Mammary epithelial cell (primary cell): ENCODE results near the gene ARHGDIB.

ENCODE experiments used
- CTCF ChIP-seq, 2 donors: IDR thresholded peaks in 1 of 2; conservative IDR thresholded peaks in 1 of 2; 2 replicates each; pipeline ENCODE4 v1.5.1; 2011 to 2012; ENCODE audit warnings: inconsistent platforms in 2 of 2, low read length in 2 of 2, mild to moderate bottlenecking in 2 of 2, control low read depth in 1 of 2, low read depth in 1 of 2; ENCODE audit not compliant: insufficient read depth in 1 of 2; ENCODE audit errors: extremely low read depth in 1 of 2
- EZH2 ChIP-seq: IDR thresholded peaks from 2 replicates; pipeline ENCODE4 v1.6.1; 2012; ENCODE audit warnings: low read length, inconsistent platforms, borderline replicate concordance

DNA sequence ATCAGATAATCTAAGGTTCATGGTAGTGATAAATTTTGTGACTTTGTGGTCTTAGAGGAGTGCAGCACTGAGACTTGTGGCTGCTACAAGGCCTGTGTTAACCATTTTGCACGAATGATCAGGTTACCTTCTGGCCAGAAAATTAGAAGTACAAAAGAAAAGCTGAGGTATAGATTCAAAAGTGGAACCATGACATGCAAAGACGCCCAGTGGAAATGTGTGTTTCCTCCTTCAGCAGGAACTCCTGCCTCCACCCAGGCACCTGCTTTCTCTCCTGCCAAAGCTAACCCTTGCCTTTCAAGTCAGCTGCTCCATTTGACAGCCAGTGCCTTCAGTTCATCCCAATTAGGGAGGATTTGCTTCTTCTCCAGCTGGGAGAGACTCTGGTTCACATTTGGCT is 21.6 kb upstream of the ARHGDIB start:
- no peak for TF ChIP-seq CTCF (conservative IDR thresholded peaks at IDR 0.05 in 1 of 2, IDR thresholded peaks at IDR 0.05 in 1 of 2; ENCODE audit: extremely low read depth in 1 of 2, insufficient read depth in 1 of 2, low read depth in 1 of 2, low read length in 2 of 2)
- TF ChIP-seq EZH2 = no peak
